SH-SY5Y (cell line): Measurements from ENCODE around the gene PAPPA2.

Experiments used
- GATA2 ChIP-seq: IDR thresholded peaks from 2 replicates; pipeline ENCODE4 v1.6.1; 2011; ENCODE audit warnings: mild to moderate bottlenecking, low read depth, low read length
- GATA3 ChIP-seq: IDR thresholded peaks from 2 replicates; pipeline ENCODE4 v1.6.1; 2011; ENCODE audit warnings: low read depth, mild to moderate bottlenecking, low read length, moderate library complexity

DNA sequence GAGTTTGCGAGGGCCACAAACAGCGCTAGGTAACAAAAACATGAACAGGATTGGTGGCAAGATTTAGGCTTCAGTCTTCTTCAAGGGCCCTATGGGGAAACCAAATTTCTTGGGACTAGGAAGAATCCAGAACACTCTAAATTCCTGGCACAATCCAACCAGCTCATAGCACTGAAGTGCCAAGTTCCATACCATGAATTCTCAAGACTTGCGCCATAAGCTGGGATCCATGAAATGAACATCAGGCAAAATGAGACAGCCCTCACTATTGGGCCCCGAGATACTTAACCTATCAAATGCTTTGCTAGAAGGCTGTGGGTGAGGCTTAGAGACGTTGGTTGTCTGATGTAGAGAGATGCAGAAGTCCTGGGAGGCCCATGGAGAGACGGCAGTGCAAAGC, 322.1 kb downstream of the PAPPA2 start:
- TF ChIP-seq GATA2 (no peak), GATA3 (no peak)
